B cell (primary cell): ENCODE data around the gene RABAC1. TPM values are rescaled to one million over a fixed set of nuclear protein-coding genes. Genes with fewer than 3 reads are reported as not detected.

Source experiments
- ATAC-seq: fragments of 200-7000 bp; cut with Tn5 transposase; one replicate; pipeline ENCODE4 v1.10.0; 2021; ENCODE audit warnings: low read depth, mild to moderate bottlenecking, moderate number of reproducible peaks, moderate library complexity
- CTCF ChIA-PET: fragments of 350-600 bp; sonication (Branson Sonifier 250); formaldehyde crosslinking; loops from one replicate; lab custom pipeline; 2021; ENCODE audit warnings: antibody characterized with exemption, inconsistent platforms; lab: Charles Lee
- POLR2A ChIA-PET: fragments of 350-600 bp; sonication (Branson Sonifier 250); formaldehyde crosslinking; loops from one replicate; lab custom pipeline; 2021; ENCODE audit warnings: antibody characterized with exemption; lab: Charles Lee
- DNase-seq: peaks from one replicate; pipeline ENCODE4 v3.0.0; 2013
- H2AFZ ChIP-seq: 2 replicates; pipeline ENCODE4 v1.6.1; 2012; ENCODE audit warnings: mild to moderate bottlenecking, low read depth, low read length; ENCODE audit not compliant: insufficient read depth, poor library complexity, severe bottlenecking
- H3K27ac ChIP-seq, 2 donors: 1 replicate in 1 of 2; 2 replicates in 1 of 2; pipeline ENCODE4 v1.5.1; 2012 to 2013; ENCODE audit warnings: low read length in 2 of 2, mild to moderate bottlenecking in 2 of 2, moderate library complexity in 1 of 2
- H3K27me3 ChIP-seq, 4 experiments: fragments of 200-600 bp in 1 of 4; sonication (generic) in 1 of 4; replicated peaks in 1 of 4; 1 replicate in 2 of 4; 2 replicates in 2 of 4; pipeline versions ENCODE4 v1.6.1 to v1.7.0; 2013 to 2016; ENCODE audit warnings: low read length in 3 of 4, mild to moderate bottlenecking in 2 of 4, mixed read lengths in 1 of 4, moderate library complexity in 1 of 4; ENCODE audit not compliant: insufficient read depth in 4 of 4, control insufficient read depth in 3 of 4; ENCODE audit errors: control extremely low read depth in 1 of 4
- H3K36me3 ChIP-seq, 2 experiments: replicated peaks in 1 of 2; 1 replicate in 1 of 2; 2 replicates in 1 of 2; pipeline versions ENCODE4 v1.6.1 to v1.7.1; 2013; ENCODE audit warnings: low read length in 1 of 2; ENCODE audit not compliant: insufficient read depth in 2 of 2, control insufficient read depth in 1 of 2; ENCODE audit errors: control extremely low read depth in 1 of 2, extremely low read depth in 1 of 2
- H3K4me1 ChIP-seq, 2 donors: fragments of 200-600 bp in 1 of 2; sonication (generic) in 1 of 2; 1 replicate in 1 of 2; 2 replicates in 1 of 2; pipeline versions ENCODE4 v1.5.1 to v1.6.1; 2013 to 2017; ENCODE audit warnings: low read length in 2 of 2; ENCODE audit not compliant: control insufficient read depth in 2 of 2, insufficient read depth in 2 of 2
- H3K4me2 ChIP-seq: replicated peaks from 2 replicates; pipeline ENCODE3; 2012; ENCODE audit warnings: mild to moderate bottlenecking, low read depth, low read length; ENCODE audit not compliant: poor library complexity, severe bottlenecking
- H3K4me3 ChIP-seq, 5 experiments: fragments of 200-600 bp in 1 of 5; sonication (generic) in 1 of 5; 1 replicate in 3 of 5; 2 replicates in 2 of 5; pipeline versions ENCODE4 v1.5.1 to v1.7.0; 2011 to 2016; ENCODE audit warnings: low read length in 4 of 5, mild to moderate bottlenecking in 4 of 5, low read depth in 2 of 5, control low read depth in 1 of 5, moderate library complexity in 1 of 5; ENCODE audit not compliant: insufficient read depth in 1 of 5; ENCODE audit errors: control extremely low read depth in 1 of 5, extremely low read depth in 1 of 5
- H3K79me2 ChIP-seq: fragments of 200-600 bp; sonication (generic); one replicate; pipeline ENCODE4 v1.6.0; 2016; ENCODE audit warnings: low read length; ENCODE audit not compliant: control insufficient read depth, insufficient read depth
- H3K9ac ChIP-seq: fragments of 200-600 bp; sonication (generic); 2 replicates; pipeline ENCODE4 v1.6.1; 2017; ENCODE audit warnings: mild to moderate bottlenecking, low read length, moderate library complexity
- H3K9me3 ChIP-seq, 3 donors: one replicate each; pipeline versions ENCODE4 v1.6.1 to v1.7.1; 2013; ENCODE audit warnings: low read length in 2 of 3; ENCODE audit not compliant: control insufficient read depth in 2 of 3, insufficient read depth in 1 of 3; ENCODE audit errors: control extremely low read depth in 1 of 3
- H4K20me1 ChIP-seq: 2 replicates; pipeline ENCODE4 v1.6.0; 2012; ENCODE audit warnings: mild to moderate bottlenecking, low read length; ENCODE audit not compliant: insufficient read depth, control insufficient read depth, poor library complexity, severe bottlenecking
- H3K27ac Mint-ChIP-seq: one replicate; pipeline ENCODE4 v1.8.0; 2021; ENCODE audit warnings: mixed read lengths
- H3K27me3 Mint-ChIP-seq: one replicate; pipeline ENCODE4 v1.8.0; 2021; ENCODE audit warnings: mixed read lengths
- H3K4me1 Mint-ChIP-seq: one replicate; pipeline ENCODE4 v1.8.0; 2021; ENCODE audit warnings: mixed read lengths
- H3K4me3 Mint-ChIP-seq: one replicate; pipeline ENCODE4 v1.8.0; 2021; ENCODE audit warnings: mixed read lengths
- H3K9me3 Mint-ChIP-seq: one replicate; pipeline ENCODE4 v1.8.0; 2022; ENCODE audit warnings: mixed read lengths; ENCODE audit not compliant: insufficient read depth
- CTCF ChIP-seq: fragments of 200-600 bp; IDR thresholded peaks from one replicate; pipeline ENCODE4 v1.8.0; 2022; ENCODE audit warnings: antibody characterized with exemption, mild to moderate bottlenecking
- EZH2 ChIP-seq: IDR thresholded peaks from 2 replicates; pipeline ENCODE4 v1.6.1; 2012; ENCODE audit warnings: borderline replicate concordance, low read depth, mild to moderate bottlenecking, moderate library complexity, low read length; ENCODE audit not compliant: insufficient read depth, poor library complexity, severe bottlenecking
- WGBS: methylation state at CpG from one replicate; pipeline ENCODE4 v1.1.5; 2013; ENCODE audit warnings: missing lambda C conversion rate; ENCODE audit not compliant: insufficient coverage; 5-methylcytosine and 5-hydroxymethylcytosine counted together
- intact Hi-C: fragments of 100-400 bp; cut with micrococcal nuclease; formaldehyde crosslinking; loops from one replicate; pipeline ENCODE4 v1.10.0; 2022
- polyA plus RNA-seq: library from polyadenylated mRNA; depleted of rRNA; stranded (reverse); fragments of >200 nt; gene quantifications from 2 replicates; pipeline ENCODE4 v1.2.3, GENCODE V29; 2012
- total RNA-seq, 2 donors: library from RNA; stranded (reverse); fragments of 120-200 nt in 1 of 2; gene quantifications; 1 replicate in 1 of 2; 2 replicates in 1 of 2; pipeline versions ENCODE4 v1.2.3 to v1.2.4, GENCODE V29; 2013 to 2022

Gene RABAC1
- total and polyA plus RNA-seq, 2 donors (not counting 1 experiment from before 2014, with no cell fraction given) = 146 to 190 TPM

GRCh38 chr19:41913538-41914423 lies 45.3 kb downstream of the RABAC1 start:
- H3K27ac ChIP-seq = no peak overlapping the region
- H3K27ac Mint-ChIP-seq = no peak overlapping the region
- no peak overlapping the region for H2AFZ ChIP-seq
- H3K4me3 Mint-ChIP-seq = peak overlapping the region; percentile 24
- CTCF ChIA-PET = no interaction called here
- POLR2A ChIA-PET = no interaction called here
- H3K9me3 ChIP-seq = peaks cover 0 to 18% (median 0%) of the 10 kb centered on the region in 3 donors
- no peaks in the 10 kb centered on the region for H3K79me2 ChIP-seq
- H3K9me3 Mint-ChIP-seq = no peaks in the 10 kb centered on the region
- H3K4me1 ChIP-seq = peaks cover 44 to 46% of the 10 kb centered on the region in 2 donors
- WGBS = 17% methylated on average over 21 of the region's 21 CpGs
- no peak overlapping the region for H3K9ac ChIP-seq
- H3K36me3 ChIP-seq = no peaks in the 10 kb centered on the region
- TF ChIP-seq EZH2 (peak; percentile 67), CTCF (no peak)
- DNase-seq (no peak), ATAC-seq (no peak)
- peaks cover 18% of the 10 kb centered on the region for H3K27me3 Mint-ChIP-seq
- intact Hi-C loops = loop anchor here (2.0 kb wide), 1 partner anchor 15 kb away; the partner anchor contains the start of gene ERFL
- H3K27me3 ChIP-seq = peaks cover 0 to 63% (median 39%) of the 10 kb centered on the region in 4 experiments
- peaks cover 54% of the 10 kb centered on the region for H4K20me1 ChIP-seq
- peaks cover 38% of the 10 kb centered on the region for H3K4me1 Mint-ChIP-seq
- peak overlapping the region; percentile 58 for H3K4me2 ChIP-seq
- no peak overlapping the region for H3K4me3 ChIP-seq
